Endothelial cell of umbilical vein (primary cell): ENCODE measurements around the gene GRAMD1B. TPM values are rescaled to one million over a fixed set of nuclear protein-coding genes. Genes with fewer than 3 reads are reported as not detected.

Source experiments
- BruUV-seq: library from RNA; stranded (reverse); fragments of 400-500 nt; replicated peaks from 2 replicates; lab custom pipeline; 2021; lab: Mats Ljungman, UMichigan
- CTCF ChIA-PET: fragments of 300-600, 350-600 bp; sonication (Branson Sonifier 250); formaldehyde crosslinking; loops from one replicate; lab custom pipeline; 2021; ENCODE audit warnings: antibody characterized with exemption, inconsistent platforms; lab: Charles Lee
- POLR2A ChIA-PET: fragments of 300-600, 350-600 bp; sonication (Branson Sonifier 250); formaldehyde crosslinking; loops from one replicate; lab custom pipeline; 2021; ENCODE audit warnings: antibody characterized with exemption, inconsistent platforms; lab: Charles Lee
- DNase-seq: peaks from one replicate; pipeline ENCODE4 v3.0.0-alpha.2; 2011; ENCODE audit warnings: low read depth, low spot score
- FAIRE-seq: peaks from 2 replicates; lab custom pipeline; 2011; peaks lifted over from hg19 to GRCh38; lab: Jason Lieb, UNC
- H2AFZ ChIP-seq: 2 replicates; pipeline ENCODE4 v1.6.0; 2012; ENCODE audit warnings: low read depth, low read length, control low read depth, inconsistent platforms
- H3K27ac ChIP-seq: 2 replicates; pipeline ENCODE4 v1.5.1; 2011; ENCODE audit warnings: low read depth, mild to moderate bottlenecking, control low read depth, low read length, moderate library complexity; ENCODE audit not compliant: insufficient read depth
- H3K27me3 ChIP-seq, 2 experiments: 2 replicates each; pipeline versions ENCODE4 v1.6.0 to v1.6.1; 2011; ENCODE audit warnings: low read length in 2 of 2, mixed read lengths in 1 of 2; ENCODE audit not compliant: control insufficient read depth in 2 of 2, insufficient read depth in 2 of 2
- H3K36me3 ChIP-seq, 2 experiments: 2 replicates in 1 of 2; 3 replicates in 1 of 2; pipeline ENCODE4 v1.5.1; 2011; ENCODE audit warnings: low read length in 2 of 2, mild to moderate bottlenecking in 1 of 2, moderate library complexity in 1 of 2; ENCODE audit not compliant: control insufficient read depth in 2 of 2, insufficient read depth in 2 of 2; ENCODE audit errors: extremely low read depth in 1 of 2
- H3K4me1 ChIP-seq: 3 replicates; pipeline ENCODE4 v1.5.1; 2011; ENCODE audit warnings: mild to moderate bottlenecking, low read length; ENCODE audit not compliant: control insufficient read depth, insufficient read depth; ENCODE audit errors: extremely low read depth
- H3K4me2 ChIP-seq: 2 replicates; pipeline ENCODE4 v1.6.1; 2011; ENCODE audit warnings: low read length, control low read depth, mixed read lengths; ENCODE audit not compliant: insufficient read depth
- H3K4me3 ChIP-seq, 3 experiments: fragments of 200-600 bp in 1 of 3; sonication (generic), shearing (Covaris generic) in 1 of 3; replicated peaks in 1 of 3; 2 replicates each; pipeline ENCODE4 v1.5.1; 2011 to 2016; ENCODE audit warnings: control low read depth in 3 of 3, low read length in 3 of 3, mild to moderate bottlenecking in 2 of 3, inconsistent platforms in 1 of 3, low read depth in 1 of 3, moderate library complexity in 1 of 3; ENCODE audit not compliant: insufficient read depth in 1 of 3
- H3K79me2 ChIP-seq: 2 replicates; pipeline ENCODE4 v1.6.0; 2012; ENCODE audit warnings: low read length, inconsistent platforms; ENCODE audit not compliant: control insufficient read depth, insufficient read depth
- H3K9ac ChIP-seq: replicated peaks from 2 replicates; pipeline ENCODE3; 2011; ENCODE audit warnings: low read length, control low read depth; ENCODE audit not compliant: insufficient read depth; ENCODE audit errors: extremely low read depth
- H3K9me1 ChIP-seq: replicated peaks from 3 replicates; pipeline ENCODE4 v1.6.0; 2011; ENCODE audit warnings: mild to moderate bottlenecking, low read length; ENCODE audit not compliant: control insufficient read depth, insufficient read depth; ENCODE audit errors: extremely low read depth
- H3K9me3 ChIP-seq: replicated peaks from 2 replicates; pipeline ENCODE4 v1.5.1; 2012; ENCODE audit warnings: low read length, inconsistent platforms; ENCODE audit not compliant: control insufficient read depth, insufficient read depth
- H4K20me1 ChIP-seq: replicated peaks from 2 replicates; pipeline ENCODE3; 2011; ENCODE audit warnings: mild to moderate bottlenecking, low read length; ENCODE audit not compliant: control insufficient read depth, insufficient read depth; ENCODE audit errors: extremely low read depth
- EZH2 ChIP-seq: IDR thresholded peaks from 2 replicates; pipeline ENCODE4 v1.6.1; 2012; ENCODE audit warnings: borderline replicate concordance, low read depth, mild to moderate bottlenecking, moderate library complexity, low read length, inconsistent platforms; ENCODE audit not compliant: severe bottlenecking
- FOS ChIP-seq: IDR thresholded peaks from 2 replicates; pipeline ENCODE4 v1.6.1; 2011; ENCODE audit warnings: mild to moderate bottlenecking, low read length, moderate library complexity, borderline replicate concordance; ENCODE audit not compliant: insufficient read depth
- GATA2 ChIP-seq: IDR thresholded peaks from 2 replicates; pipeline ENCODE4 v1.7.0; 2011; ENCODE audit warnings: low read depth, mild to moderate bottlenecking, moderate library complexity, mixed read lengths, low read length; ENCODE audit not compliant: insufficient read length, insufficient read depth
- JUN ChIP-seq: IDR thresholded peaks from 2 replicates; pipeline ENCODE4 v1.6.1; 2011; ENCODE audit warnings: borderline replicate concordance, low read depth; ENCODE audit not compliant: insufficient read length, insufficient read depth
- MYC ChIP-seq: IDR thresholded peaks from one replicate; pipeline ENCODE4 v1.6.1; 2011; ENCODE audit warnings: mild to moderate bottlenecking, low read depth, low read length
- POLR2A ChIP-seq: IDR thresholded peaks from 2 replicates; pipeline ENCODE4 v1.6.1; 2012; ENCODE audit warnings: low read depth, mild to moderate bottlenecking, control low read depth, low read length
- POLR2AphosphoS5 ChIP-seq: IDR thresholded peaks from 2 replicates; pipeline ENCODE4 v1.6.1; 2012; ENCODE audit warnings: low read depth, mild to moderate bottlenecking, control low read depth, low read length, moderate library complexity; ENCODE audit not compliant: insufficient read depth
- dilution Hi-C: fragments of 300-500 bp; cut with MboI; formaldehyde crosslinking; loops from one replicate; pipeline ENCODE4 v1.15.0; 2019; ENCODE audit warnings: low sequenced_read_pairs; ENCODE audit not compliant: extremely low pct_ligation_motif_present
- intact Hi-C: fragments of 100-400 bp; cut with micrococcal nuclease; formaldehyde crosslinking; loops from one replicate; pipeline ENCODE4 v1.10.0; 2022
- polyA plus RNA-seq, 4 experiments: library from polyadenylated mRNA; depleted of rRNA in 3 of 4; stranded (reverse) in 3 of 4; unstranded in 1 of 4; fragments of >200 nt; gene quantifications; 2 replicates each; pipeline versions ENCODE4 v1.2.1 to v1.2.3, GENCODE V29; 2011 to 2012; ENCODE audit warnings: missing spikeins in 1 of 4
- total RNA-seq: library from RNA; stranded (reverse); gene quantifications from 2 replicates; pipeline ENCODE4 v1.2.3, GENCODE V29; 2021
- TF ChIP-seq, protein P1 (sequence below), 2 donors: IDR thresholded peaks; 1 replicate in 1 of 2; 2 replicates in 1 of 2; pipeline ENCODE4 v1.5.1; 2011; ENCODE audit warnings: low read length in 2 of 2, mild to moderate bottlenecking in 2 of 2, moderate library complexity in 2 of 2, control low read depth in 1 of 2, inconsistent platforms in 1 of 2, low read depth in 1 of 2; ENCODE audit not compliant: insufficient read depth in 1 of 2; ENCODE audit errors: extremely low read depth in 1 of 2

Gene GRAMD1B
- total and polyA plus RNA-seq, 2 donors (not counting 3 experiments of a cell fraction or from before 2014, with no cell fraction given), result 5.1 to 11.1 TPM

DNA sequence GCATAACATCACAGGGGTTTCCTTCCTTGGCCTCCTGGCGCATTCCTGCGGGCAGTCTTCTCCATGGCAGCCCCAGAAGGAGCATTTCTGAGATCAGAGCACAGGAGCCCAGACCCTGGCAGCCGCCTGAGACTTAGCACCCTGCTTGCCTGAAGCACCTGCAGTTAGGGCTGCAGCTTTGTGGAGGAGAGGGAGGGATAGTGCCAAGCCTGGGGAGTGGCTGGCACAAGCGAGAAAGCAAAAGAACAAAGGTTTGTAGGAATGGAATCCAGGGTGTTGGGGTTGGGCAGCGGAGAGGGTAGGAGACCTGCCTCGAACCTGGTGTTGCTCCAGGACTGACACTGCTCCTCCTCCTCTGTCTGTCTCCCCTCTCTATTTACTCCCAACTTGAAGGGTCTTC lies 157.5 kb downstream of the GRAMD1B start:
- H3K4me1 ChIP-seq, result peaks cover 21% of the 10 kb centered on the region
- no peaks in the 10 kb centered on the region for H4K20me1 ChIP-seq
- no peaks in the 10 kb centered on the region for H3K9me1 ChIP-seq
- H3K9ac ChIP-seq, result no peak overlapping the region
- no peaks in the 10 kb centered on the region for H3K9me3 ChIP-seq
- H3K36me3 ChIP-seq, result no peaks in the 10 kb centered on the region
- intact Hi-C loops, result no loop called here
- dilution Hi-C loops, result no loop called here
- no peak overlapping the region for H2AFZ ChIP-seq
- no peaks in the 10 kb centered on the region for H3K79me2 ChIP-seq
- ChIA-PET CTCF (interaction anchor here (1.0 kb wide), 1 partner anchor 14 kb away, joined by 3 read pairs; no protein-coding TSS in a partner anchor), POLR2A (no interaction called here)
- no peak for FAIRE-seq
- no peak overlapping the region for H3K4me2 ChIP-seq
- BruUV-seq, result no TSS peak
- no peak for DNase-seq
- no peak overlapping the region for H3K4me3 ChIP-seq
- no peak for TF ChIP-seq GATA2
- no peak for TF ChIP-seq POLR2AphosphoS5
- no peak for TF ChIP-seq MYC
- TF ChIP-seq JUN, result no peak
- TF ChIP-seq POLR2A, result no peak
- TF ChIP-seq, protein P1, sequence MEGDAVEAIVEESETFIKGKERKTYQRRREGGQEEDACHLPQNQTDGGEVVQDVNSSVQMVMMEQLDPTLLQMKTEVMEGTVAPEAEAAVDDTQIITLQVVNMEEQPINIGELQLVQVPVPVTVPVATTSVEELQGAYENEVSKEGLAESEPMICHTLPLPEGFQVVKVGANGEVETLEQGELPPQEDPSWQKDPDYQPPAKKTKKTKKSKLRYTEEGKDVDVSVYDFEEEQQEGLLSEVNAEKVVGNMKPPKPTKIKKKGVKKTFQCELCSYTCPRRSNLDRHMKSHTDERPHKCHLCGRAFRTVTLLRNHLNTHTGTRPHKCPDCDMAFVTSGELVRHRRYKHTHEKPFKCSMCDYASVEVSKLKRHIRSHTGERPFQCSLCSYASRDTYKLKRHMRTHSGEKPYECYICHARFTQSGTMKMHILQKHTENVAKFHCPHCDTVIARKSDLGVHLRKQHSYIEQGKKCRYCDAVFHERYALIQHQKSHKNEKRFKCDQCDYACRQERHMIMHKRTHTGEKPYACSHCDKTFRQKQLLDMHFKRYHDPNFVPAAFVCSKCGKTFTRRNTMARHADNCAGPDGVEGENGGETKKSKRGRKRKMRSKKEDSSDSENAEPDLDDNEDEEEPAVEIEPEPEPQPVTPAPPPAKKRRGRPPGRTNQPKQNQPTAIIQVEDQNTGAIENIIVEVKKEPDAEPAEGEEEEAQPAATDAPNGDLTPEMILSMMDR (IDR thresholded peaks at IDR 0.05; ENCODE audit: extremely low read depth in 1 of 2, insufficient read depth in 1 of 2, low read depth in 1 of 2, low read length in 2 of 2), result no peak
- no peak for TF ChIP-seq FOS
- no peak for TF ChIP-seq EZH2
- H3K27ac ChIP-seq, result no peak overlapping the region
- no peaks in the 10 kb centered on the region for H3K27me3 ChIP-seq
